Tibial artery (tissue), 4 donors: ENCODE measurements around the gene PRDM10.

Experiments used
- DNase-seq, 2 donors: peaks; one replicate each; pipeline ENCODE4 v3.0.0-alpha.2; 2019
- H3K27ac ChIP-seq, 2 donors: fragments of 200-600 bp; sonication (generic) in 1 of 2; 1 replicate in 1 of 2; 2 replicates in 1 of 2; pipeline ENCODE4 v1.5.1; 2018 to 2019; ENCODE audit warnings: mild to moderate bottlenecking in 1 of 2
- H3K27me3 ChIP-seq, 2 donors: fragments of 200-600 bp; sonication (generic) in 1 of 2; one replicate each; pipeline versions ENCODE4 v1.5.1 to v1.6.0; 2016 to 2019
- H3K36me3 ChIP-seq, 3 donors: fragments of 200-600 bp; sonication (generic) in 2 of 3; one replicate each; pipeline ENCODE4 v1.5.1; 2016 to 2019; ENCODE audit warnings: mild to moderate bottlenecking in 2 of 3
- H3K4me1 ChIP-seq, 4 donors: fragments of 200-600 bp; sonication (generic) in 2 of 4; 1 replicate in 3 of 4; 2 replicates in 1 of 4; pipeline ENCODE4 v1.5.1; 2016 to 2019
- H3K4me3 ChIP-seq, 2 donors: fragments of 200-600 bp; sonication (generic) in 1 of 2; 1 replicate in 1 of 2; 2 replicates in 1 of 2; pipeline ENCODE4 v1.5.1; 2018 to 2019; ENCODE audit warnings: mild to moderate bottlenecking in 2 of 2
- H3K9me3 ChIP-seq, 3 donors: fragments of 200-600 bp; sonication (generic) in 1 of 3; one replicate each; pipeline ENCODE4 v1.5.1; 2016 to 2019
- intact Hi-C: fragments of 100-400 bp; cut with DNase I; formaldehyde crosslinking; loops from one replicate; pipeline ENCODE4 v1.15.0; 2023; ENCODE audit warnings: low total_unique reads
- TF ChIP-seq, protein P1 (sequence below), 2 experiments: fragments of 200-600 bp in 1 of 2; fragments of 450-650 bp in 1 of 2; IDR thresholded peaks; one replicate each; pipeline ENCODE4 v1.5.1; 2017 to 2019; ENCODE audit warnings: antibody characterized with exemption in 2 of 2, mild to moderate bottlenecking in 1 of 2, moderate library complexity in 1 of 2

The PRDM10 gene

DNA sequence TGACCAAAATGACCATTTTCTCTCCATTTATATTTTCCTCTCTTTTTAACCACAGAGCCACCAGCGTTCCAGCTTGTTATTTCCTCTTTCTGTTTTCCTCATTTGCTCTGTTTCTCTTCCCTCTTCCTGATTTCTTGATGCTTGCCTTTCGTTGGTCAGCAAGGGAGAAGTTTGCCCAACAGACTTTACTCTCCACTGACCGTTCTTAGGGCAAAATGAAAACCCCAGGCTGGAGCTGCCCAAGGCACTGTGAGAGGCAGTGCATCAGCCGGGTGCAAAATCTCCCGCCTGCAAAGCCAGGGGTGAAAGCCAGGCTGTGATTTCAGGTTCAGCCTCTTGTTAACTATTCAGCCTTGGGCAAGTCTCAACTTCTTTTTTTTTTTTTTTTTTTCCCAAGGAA, 40.9 kb upstream of the PRDM10 start:
- DNase-seq, result no peak
- H3K4me3 ChIP-seq, result no peak overlapping the region
- H3K9me3 ChIP-seq, result no peaks in the 10 kb centered on the region
- no peaks in the 10 kb centered on the region for H3K36me3 ChIP-seq
- intact Hi-C loops, result no loop called here
- H3K27ac ChIP-seq, result no peak overlapping the region
- TF ChIP-seq, protein P1, sequence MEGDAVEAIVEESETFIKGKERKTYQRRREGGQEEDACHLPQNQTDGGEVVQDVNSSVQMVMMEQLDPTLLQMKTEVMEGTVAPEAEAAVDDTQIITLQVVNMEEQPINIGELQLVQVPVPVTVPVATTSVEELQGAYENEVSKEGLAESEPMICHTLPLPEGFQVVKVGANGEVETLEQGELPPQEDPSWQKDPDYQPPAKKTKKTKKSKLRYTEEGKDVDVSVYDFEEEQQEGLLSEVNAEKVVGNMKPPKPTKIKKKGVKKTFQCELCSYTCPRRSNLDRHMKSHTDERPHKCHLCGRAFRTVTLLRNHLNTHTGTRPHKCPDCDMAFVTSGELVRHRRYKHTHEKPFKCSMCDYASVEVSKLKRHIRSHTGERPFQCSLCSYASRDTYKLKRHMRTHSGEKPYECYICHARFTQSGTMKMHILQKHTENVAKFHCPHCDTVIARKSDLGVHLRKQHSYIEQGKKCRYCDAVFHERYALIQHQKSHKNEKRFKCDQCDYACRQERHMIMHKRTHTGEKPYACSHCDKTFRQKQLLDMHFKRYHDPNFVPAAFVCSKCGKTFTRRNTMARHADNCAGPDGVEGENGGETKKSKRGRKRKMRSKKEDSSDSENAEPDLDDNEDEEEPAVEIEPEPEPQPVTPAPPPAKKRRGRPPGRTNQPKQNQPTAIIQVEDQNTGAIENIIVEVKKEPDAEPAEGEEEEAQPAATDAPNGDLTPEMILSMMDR (IDR thresholded peaks at IDR 0.05), result no peak
- no peaks in the 10 kb centered on the region for H3K4me1 ChIP-seq
- peaks cover 0 to 14% of the 10 kb centered on the region in 2 donors for H3K27me3 ChIP-seq

DNA sequence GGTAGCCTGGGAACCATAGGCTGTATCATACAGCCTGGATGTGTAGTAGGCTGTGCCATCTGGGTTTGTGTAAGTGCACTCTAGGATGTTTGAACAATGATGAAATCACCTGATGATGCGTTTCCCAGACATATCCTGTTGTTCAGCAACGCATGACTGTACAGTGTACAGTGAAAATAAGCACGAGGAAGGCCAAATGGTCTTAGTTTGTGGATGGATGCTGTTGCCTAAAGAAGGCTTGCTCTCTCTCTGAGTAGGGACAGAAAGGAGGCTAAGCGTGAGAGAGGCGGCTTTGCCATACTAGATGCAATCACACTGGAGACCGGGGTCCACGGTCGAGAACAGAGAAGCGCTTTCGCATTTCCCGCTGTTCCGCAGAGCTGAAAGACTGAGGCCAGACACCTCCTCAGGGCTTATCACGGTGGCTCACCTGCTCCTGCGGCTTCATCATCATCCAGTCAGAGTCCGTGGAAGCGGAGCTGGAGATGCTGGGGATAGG, 39.5 kb upstream of the PRDM10 start:
- no peak overlapping the region for H3K27ac ChIP-seq

DNA sequence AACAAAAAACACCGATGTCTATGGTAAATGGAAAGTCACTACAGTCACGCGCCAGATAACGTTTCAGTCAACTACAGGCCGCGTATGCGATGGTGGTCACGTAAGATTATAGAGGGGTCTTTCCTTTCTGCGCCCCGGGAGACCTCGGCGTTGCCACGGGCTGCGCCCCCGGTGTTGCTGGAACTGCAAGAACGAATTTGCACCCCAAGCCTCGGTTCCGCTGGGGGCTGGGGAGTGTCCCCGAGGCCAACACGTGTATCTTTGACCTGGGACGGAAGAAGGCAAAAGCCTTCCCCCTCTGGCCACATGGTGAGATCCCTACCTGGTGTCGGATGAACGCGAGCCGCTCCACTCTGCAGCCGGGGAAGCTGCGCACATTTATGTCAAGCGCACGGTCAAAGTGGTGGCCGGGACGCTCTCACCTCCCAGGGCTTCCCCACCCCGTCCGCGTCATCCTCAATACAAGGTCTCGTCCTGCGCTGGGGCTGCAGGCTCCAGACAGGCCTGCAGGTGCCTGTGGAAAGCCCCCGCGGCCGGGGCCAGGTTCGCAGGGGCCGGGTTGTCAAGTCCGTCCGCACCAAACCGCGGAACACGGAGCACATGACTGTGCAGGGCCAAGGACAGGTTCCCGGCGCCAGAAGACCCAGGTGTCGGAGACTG, 37.8 kb upstream of the PRDM10 start:
- intact Hi-C loops, result no loop called here

More for the DNA sequence above, 39.5 kb upstream of the PRDM10 start:
- intact Hi-C loops, result no loop called here
- Histone ChIP-seq H3K4me3 (no peak overlapping the region), H3K36me3 (no peaks in the 10 kb centered on the region), H3K9me3 (no peaks in the 10 kb centered on the region), H3K27me3 (peaks cover 0 to 14% of the 10 kb centered on the region in 2 donors), H3K4me1 (no peaks in the 10 kb centered on the region)
- DNase-seq, result no peak
- TF ChIP-seq, protein P1 (IDR thresholded peaks at IDR 0.05), result no peak

DNA sequence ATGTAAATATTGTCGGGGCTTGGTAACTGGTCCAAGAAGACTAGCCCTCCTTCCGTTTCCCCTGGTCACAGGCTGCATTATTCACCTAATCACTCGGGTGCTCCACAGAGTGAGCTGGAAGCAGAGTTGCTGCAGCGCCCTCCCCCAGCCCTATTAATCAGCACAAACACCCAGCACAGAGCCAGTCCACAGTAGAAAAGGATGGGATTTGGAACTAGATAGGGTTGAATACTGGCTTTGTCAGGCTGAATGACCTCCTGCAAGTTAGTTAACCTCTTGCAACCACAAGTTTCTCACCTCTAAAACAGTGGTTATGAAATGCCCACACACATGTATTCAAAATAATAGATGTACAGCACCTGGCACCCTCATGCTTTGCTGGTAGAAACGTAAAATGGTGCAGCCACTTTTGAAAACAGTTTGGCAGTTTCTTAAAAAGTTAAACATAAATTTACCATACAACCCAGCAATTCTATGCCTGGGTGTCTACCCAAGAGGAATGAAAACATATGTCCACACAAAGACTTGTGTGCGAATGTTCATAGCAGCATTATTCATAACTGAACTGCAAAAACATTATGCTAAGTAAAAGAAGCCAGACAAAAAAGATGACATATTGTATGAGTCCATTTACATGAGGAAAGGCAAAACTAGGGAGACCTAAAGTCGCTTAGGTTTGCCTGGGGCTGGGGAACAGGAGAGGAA, 35.4 kb upstream of the PRDM10 start:
- no peak for DNase-seq

More for the DNA sequence above, 37.8 kb upstream of the PRDM10 start:
- no peaks in the 10 kb centered on the region for H3K4me1 ChIP-seq
- no peak overlapping the region for H3K27ac ChIP-seq
- H3K9me3 ChIP-seq, result no peaks in the 10 kb centered on the region
- H3K36me3 ChIP-seq, result no peaks in the 10 kb centered on the region
- TF ChIP-seq, protein P1 (IDR thresholded peaks at IDR 0.05), result no peak
- no peak overlapping the region for H3K4me3 ChIP-seq
- peaks cover 0 to 14% of the 10 kb centered on the region in 2 donors for H3K27me3 ChIP-seq
- no peak for DNase-seq

DNA sequence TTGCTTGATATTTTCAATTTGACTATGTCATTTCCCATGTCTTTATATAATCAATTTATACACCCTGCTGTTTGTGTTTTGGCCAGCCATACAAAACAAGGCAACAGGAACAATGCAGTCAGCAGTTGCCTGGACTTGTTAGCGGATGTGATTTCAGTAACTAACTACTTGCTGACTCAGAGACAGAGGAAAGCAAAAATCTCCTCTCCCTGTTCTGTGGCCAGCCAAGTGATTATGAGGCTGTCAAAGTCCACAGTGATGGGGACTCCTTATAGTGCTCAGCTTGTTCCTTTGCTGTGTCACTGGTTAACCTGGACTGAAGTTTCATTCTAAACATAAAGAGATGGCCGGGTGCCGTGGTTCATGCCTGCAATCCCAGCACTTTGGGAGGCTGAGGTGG, 34.4 kb upstream of the PRDM10 start:
- Histone ChIP-seq H3K27me3 (peaks cover 0 to 8% of the 10 kb centered on the region in 2 donors), H3K36me3 (no peaks in the 10 kb centered on the region), H3K9me3 (no peaks in the 10 kb centered on the region), H3K4me3 (no peak overlapping the region), H3K4me1 (no peaks in the 10 kb centered on the region), H3K27ac (no peak overlapping the region)
- TF ChIP-seq, protein P1 (IDR thresholded peaks at IDR 0.05), result no peak
- intact Hi-C loops, result no loop called here
- DNase-seq, result no peak

More for the DNA sequence above, 35.4 kb upstream of the PRDM10 start:
- intact Hi-C loops, result no loop called here
- H3K4me1 ChIP-seq, result no peaks in the 10 kb centered on the region
- no peak overlapping the region for H3K4me3 ChIP-seq
- H3K27me3 ChIP-seq, result peaks cover 0 to 14% of the 10 kb centered on the region in 2 donors
- no peak overlapping the region for H3K27ac ChIP-seq
- TF ChIP-seq, protein P1 (IDR thresholded peaks at IDR 0.05), result no peak
- no peaks in the 10 kb centered on the region for H3K9me3 ChIP-seq
- no peaks in the 10 kb centered on the region for H3K36me3 ChIP-seq
